DMS53 treated with DMSO at 0.1 percent for 48 hours (cell line): ENCODE measurements around the gene DKK3.

ENCODE experiments used
- DNase-seq: peaks from one replicate; lab custom pipeline; 2025; ENCODE audit not compliant: unreplicated experiment; lab: John Stamatoyannopoulos, UW

The DKK3 gene

DNA sequence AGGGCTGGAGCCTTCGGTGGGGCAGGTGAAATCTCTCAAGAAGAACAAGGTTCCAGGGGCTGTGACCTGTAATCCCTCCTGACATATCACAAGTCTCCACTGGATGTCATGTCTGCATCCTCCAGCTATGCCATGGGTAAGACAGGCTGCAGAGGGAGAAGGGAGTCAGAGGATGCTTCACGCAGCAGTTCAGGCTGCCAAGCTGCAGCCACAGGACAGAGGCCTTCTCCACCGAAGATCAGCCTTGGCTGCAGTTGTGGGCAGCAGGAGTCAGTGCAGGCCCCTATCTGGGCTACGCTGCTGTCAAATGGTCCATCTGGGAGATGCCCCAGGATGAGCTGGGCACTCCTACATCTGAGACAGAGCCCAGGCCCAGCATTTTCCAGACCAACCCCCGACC, 25.0 kb downstream of the DKK3 start:
- no peak for DNase-seq

DNA sequence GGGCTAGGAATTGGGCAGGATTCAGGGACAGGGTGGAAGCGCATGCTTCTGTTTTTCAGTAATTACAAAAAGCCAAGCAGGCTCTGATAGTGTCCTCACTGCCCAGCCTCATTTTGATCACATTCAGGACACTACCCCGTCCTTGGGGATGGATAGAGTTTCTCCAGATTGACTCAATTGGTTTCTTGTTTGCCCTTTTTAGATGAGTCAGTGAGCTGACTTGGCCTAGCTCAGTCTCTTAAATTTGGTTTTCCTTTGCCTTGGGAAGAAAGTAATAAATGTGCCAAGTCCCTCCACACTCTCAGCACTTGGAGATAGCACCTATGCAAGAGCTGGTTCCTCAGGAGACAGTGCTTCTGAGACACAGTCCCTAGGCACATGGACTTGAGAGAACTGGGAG, 25.5 kb downstream of the DKK3 start:
- no peak for DNase-seq

DNA sequence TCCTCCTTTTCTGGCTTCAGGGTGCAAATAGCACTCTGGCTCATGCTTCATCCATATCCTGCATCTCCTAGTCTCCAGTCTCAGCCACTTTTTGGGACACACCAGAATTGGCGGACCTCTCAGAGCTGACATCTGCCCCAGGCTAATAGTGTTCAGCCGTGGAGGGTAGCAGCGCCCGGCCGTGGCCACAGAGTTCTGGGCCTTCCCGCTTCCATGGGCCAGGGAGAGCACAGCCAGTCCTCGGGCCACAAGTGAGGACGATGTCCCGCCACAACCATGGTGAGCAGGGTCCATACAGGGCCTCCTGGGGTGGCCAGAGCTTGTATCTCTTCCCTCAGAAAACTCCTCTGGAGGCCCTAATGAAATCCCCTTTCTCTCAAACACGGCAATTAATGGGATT, 26.0 kb downstream of the DKK3 start:
- no peak for DNase-seq

DNA sequence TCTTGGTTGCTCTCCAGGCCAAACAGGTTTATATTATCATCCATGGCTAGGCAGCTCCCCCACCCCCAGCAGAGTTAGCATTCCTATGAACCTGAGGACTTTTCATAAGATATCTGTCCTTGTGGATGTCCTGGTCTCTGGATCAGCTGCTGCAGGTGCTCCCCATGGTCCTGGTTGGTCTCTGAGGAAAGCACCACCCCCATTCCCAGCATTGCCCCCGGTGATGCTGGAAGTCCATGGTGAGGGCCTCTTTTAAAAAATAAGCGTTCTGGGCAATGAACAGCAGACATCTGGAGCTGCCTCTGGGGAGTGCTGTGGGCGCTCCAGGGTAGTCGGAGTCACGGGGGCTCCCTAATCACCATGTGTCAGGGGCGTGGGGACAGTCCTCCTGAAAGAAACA, 26.6 kb downstream of the DKK3 start:
- no peak for DNase-seq

DNA sequence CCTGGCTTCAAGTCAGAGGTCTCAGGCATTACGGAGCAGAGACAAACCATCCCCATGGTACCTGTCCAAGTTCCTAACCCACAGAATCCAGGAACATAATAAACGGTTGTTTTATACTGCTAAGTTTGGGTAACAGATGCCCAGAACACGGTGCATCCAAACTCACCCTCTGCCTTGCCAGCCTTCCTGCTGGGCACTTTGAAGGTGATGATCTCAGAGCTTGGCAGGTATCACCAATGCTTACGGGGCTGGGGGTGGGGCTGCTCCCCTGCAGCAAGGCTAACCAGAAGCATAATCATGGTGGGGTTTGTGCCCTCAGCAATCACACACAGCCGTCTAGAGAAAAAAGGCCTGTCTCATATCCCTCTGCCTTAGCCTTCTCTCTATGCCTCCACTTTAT, 27.1 kb downstream of the DKK3 start:
- DNase-seq, result no peak

DNA sequence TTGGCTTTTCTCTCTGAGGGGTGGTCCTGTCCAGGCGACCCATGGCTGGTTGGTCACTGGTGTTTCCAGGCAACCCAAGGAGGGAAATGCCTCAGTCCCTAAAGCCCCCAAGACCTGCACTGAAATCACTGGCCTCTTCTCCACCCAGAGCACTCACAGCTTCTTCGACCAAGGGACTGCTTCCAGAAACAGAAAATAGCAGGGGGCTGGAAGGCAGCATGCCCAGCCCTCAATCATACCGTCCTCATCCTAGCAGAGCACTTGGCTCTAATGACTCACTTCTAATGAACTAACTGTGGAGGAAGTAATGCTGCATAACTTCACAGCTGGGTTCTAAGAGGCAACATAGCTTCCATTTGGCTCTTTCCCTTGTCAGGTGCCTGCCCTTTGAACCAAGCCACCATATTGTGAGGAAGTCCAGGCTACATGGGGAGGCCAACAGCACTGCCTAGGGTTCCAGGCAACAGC, 27.6 kb downstream of the DKK3 start:
- DNase-seq, result no peak

DNA sequence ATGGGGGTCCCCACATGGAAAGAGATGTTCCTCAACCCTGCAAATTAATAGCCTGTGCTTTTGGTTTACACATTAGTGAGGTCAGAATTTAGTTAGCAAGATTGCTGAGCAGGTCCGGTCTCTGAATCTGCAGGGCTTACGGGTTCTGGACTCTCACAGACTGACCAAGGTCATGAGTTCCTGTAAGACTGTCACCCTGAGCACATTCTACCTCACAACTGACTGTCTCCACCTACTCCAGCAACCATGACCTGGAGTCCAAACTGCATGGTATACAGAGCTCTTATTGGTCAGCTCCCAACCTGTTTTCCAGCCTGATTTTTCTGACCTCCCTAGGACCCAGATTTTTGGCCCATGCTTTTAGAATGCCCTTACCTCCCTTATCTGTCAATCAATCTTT, 28.2 kb downstream of the DKK3 start:
- DNase-seq, result no peak

DNA sequence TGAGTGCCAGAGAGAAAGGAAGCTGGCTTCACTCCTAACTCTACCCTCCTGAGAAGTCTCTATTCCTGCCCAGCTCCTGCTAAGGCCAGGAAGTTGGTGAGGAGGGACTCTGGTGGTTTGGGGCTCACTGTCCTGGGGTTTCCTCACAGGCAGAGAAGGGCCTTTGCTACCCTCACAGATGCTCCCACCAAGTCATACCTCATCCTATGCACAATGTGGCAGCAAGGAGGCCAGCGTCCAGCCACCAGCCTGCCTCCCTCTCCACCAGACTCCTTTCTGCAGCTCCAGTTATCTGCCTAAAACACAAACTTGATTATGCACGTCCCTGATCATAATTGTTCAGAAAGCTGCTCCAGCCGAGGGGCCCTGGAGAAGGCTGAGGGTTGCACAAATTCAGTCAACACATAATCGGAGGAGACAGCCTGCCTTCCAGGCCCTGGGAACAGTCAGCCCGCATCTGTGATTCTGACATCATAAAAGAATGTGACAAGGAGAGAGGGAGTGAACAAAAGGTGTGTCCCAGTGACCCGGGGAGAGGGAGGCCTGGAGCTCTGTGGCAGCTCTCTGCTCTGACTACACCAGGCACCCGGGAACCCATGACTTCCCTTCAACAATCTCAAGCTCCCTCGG, 28.8 kb downstream of the DKK3 start:
- DNase-seq, result no peak

DNA sequence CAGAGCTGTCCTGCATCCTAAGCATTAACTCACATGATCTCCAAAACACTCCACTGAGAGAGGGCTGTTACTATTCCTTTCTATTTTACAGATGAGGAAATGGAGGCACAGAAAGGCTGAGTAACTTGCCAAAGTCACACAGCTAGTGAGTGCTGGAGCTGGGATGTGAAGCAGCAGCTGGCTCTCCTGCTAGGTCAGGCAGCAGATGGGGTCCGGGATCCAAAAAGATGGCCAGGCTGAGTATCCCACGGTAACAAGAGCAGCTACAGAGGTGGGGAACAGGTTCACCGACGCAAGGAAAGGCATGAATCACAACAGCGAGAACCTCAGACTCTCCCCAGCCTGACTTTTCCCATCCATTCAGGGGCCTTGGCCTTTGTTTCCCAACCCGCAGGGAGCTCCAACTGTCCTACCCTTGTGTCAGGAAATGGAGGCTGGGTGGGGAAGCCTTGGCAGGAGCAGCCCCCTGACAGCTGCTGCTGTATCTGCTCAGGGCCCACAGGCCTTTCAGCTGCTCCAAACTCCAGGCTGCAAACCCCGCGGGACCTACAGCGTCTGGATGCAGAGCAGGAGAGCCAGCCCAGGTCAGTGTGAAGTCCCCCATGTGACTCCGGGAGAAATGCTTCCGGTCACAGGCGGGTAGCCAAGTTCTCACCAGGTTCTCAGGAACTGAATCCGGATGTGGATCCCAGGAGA, 29.5 kb downstream of the DKK3 start:
- DNase-seq, result no peak

DNA sequence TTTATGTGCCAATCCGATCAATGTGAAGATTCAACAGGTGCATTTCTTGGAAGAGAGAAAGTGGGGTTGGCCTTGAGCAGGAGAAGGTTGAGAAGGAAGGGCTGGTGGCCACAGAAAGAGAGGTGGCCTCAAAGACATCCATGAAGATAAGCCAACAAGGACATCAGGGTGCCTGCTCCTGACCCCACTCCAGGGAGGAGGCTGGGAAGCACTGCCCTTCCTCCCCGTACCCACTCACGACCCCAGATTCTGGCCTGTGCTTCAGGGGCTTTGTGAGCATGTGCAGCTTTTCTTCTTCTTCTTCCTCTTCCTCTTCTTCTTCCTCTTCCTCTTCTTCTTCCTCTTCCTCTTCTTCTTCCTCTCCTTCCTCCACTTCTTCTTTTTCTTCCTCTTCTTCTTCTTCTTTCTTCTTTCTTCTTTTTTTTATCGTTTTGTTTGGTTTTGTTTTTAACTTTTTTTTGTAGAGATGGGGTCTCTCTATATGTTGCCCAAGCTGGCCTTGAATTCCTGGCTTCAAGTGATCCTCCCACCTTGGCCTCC, 30.3 kb downstream of the DKK3 start:
- DNase-seq, result no peak

DNA sequence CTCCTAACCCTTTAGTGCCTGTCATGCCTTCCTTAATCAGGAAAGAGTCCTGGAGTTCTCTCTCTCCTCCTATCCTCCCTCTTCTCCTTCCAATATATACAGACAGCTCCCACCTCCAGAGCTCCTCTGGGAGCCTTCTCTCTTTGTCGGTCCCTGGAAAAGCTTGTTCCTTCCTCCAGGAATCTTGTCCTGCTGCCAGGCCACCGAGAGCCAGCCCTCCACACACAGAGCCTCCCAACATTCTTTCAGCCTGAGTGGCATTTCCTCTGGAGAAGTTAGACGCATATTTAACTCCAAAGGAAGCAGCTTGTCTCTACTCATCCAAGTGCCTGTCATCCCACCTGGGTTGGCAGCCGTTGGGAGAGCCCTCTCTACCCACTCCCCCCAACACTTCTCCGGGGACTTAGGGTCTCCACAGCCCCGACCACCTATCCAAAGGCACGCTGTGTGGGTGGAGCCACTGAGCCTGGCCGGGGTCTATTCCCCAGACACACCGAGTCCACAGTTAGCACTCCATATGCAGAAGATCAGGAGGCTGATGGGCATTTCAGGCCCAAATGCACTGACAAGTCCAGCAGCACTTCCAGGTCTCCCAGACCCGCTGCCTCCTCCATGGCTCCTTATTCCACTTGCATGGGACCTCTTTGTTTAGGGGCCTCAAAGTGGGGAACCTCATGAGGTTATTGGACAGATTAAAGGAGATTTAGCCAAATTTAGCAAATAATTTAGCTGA, 31.1 kb downstream of the DKK3 start:
- DNase-seq, result no peak

DNA sequence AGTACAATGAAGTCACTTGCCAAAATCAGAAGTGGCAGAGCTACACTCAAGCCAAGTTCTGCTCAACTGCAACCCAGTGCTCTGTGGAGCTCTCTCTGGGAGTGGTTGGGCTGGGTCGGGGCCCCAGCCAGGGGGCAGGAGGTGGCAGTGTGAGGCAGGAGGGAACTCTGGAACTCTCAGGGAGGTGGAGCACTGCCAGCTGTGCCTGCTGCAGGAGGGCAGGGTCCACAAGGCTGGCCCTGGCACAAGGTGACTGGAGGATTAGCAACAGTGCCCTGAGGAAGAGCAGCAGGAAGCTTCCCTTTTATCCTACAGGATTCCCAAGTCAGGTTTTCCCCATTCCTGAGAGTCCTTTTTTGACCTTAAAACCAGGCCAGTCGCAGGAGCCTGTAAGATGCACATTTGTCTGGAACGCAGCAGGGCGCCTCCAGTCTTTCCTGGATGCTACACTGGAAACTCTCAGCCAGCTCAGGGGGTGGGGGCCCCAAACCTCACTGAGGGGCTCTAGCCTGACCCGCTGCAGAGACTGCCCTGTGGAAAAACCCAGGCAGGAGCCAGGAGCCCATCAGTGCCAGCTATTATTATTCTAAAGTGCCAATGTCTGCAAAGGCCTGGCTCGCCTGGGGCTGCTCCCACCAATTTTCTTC, 31.8 kb downstream of the DKK3 start:
- no peak for DNase-seq

DNA sequence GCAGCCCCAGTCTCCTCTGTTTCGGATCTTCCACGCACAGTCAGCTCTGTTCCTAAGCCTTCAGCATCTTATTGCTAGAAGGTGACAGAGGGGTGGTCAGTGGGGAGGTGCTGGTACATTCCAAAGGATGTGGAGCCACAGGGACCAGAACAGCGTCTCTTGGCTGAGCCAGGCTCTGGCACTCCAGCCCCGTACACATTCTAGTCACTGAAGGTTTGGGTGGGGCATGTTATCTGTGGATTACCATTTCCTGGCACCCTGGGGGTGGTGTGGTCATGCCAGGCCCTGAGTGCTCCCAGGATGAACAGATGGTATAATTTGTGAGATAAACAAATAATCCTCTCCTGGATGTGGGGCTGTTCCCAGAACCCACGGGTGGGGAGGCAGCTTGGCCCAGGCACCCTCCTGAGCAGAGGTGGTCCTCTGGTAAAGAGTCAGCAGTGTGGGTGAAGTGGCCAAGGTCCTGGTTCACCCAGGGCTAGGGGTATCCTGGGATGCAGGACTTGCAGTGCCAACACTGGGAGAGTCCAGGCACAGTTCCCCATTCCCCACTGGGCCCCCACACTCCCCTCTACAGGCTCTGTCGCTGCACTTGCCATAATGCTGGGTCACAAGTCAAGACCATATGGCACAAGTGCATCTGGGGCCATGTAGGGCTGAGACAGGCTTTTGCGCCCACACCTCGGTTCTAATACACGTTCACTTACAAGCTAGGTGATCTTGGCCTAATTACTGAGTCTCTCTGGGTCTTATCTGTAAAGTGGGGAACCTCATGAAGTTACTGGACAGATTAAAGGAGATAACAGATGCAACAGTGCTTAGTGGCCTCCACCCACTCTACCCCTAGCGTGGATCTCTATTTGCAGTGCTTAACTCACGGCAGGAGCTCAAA, 33.0 kb downstream of the DKK3 start:
- no peak for DNase-seq

DNA sequence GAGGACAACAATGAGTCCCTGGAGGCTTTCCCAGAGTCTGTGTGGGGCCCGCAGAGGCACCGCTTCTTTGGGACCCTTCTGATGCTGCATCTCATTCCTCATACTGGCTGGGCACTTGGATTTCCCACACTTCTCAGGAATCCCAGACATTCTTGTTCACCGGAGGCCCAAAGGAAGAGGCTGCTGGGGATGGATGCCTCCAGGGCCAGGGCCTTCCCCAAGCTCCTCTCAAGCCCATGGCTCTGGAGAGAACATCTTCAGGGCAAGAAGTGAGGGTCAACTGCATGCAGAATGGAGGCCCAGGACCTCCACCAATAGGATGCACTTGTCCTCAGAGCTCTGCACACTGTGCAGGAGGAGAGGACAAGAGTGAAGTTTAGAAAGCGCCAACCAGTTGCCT, 34.6 kb downstream of the DKK3 start:
- no peak for DNase-seq

DNA sequence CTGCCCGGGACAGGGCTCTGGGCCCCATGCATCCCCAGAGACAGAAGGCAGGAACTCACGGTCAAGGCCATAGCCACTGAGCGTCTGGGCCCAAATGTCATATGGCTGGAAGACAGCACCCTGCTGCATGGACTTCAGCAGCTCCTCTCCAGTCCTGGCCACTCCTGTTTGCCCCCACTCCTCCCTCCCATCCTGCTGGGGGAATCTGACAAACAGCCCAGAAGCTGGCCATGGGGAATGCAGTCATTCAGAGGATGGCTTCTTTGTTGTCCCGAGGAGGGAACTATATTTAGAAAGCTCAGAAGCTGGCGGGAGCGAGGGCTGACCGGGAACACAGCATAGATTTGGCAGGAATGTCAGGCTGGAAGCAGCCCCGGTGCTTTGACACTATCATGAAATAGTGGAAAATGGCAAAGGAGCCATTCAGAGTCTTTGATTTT, 35.0 kb downstream of the DKK3 start:
- no peak for DNase-seq

DNA sequence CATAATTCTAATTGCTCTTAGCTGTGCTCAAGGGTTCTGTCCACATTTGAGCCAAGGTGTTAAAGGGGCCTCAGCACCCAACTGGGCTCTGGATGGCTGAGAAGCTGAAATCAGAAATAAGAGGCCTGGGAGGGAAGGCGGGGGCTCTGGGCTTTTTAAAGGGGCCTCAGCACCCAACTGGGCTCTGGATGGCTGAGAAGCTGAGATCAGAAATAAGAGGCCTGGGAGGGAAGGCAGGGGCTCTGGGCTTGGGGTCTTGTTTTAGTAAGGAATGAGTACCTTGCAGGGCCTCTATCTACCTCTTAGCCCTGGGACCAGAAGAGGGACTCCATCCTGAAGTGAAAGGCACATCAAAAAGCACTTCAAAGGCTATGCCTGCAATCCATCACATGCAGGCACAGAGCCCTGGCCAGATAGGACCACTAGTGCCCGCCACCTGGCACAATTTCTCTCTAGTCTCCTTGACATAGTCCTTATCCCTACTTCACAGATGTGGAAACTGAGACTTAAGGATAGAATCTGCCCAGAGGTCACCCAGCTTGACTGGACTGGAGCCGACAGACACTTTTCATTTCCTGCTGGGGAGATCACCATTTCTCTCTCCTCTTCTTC, 35.6 kb downstream of the DKK3 start:
- no peak for DNase-seq

DNA sequence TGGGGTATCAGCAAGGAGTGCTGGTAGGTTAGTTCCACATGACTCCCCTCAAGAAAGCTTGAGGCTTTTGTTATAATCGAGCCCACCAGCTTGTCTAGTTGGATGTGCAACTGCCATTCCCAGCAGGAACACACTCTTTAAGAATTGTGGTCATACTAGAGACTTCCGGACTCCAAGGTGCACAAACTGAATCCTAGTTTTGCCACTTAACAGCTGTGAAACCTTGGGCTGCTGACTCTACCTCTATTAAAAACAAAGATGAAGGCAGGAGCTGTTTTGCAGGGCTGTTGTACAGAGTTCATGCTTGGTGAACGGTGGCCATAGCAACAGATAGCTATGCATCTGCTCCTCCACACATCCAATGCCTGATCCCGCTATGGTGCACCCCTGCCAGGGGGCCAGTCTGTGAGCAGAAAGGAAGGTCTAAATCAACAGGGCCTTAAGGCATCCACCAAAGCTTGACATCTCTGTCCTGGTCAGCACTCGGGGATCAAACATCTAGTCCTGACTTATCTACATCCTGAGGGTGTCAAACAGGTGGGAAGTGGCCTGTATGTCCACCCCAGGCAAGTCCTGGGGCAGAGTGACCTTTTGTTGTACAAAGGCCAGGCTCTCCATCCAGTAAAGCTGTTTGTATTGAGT, 36.4 kb downstream of the DKK3 start:
- DNase-seq, result no peak

DNA sequence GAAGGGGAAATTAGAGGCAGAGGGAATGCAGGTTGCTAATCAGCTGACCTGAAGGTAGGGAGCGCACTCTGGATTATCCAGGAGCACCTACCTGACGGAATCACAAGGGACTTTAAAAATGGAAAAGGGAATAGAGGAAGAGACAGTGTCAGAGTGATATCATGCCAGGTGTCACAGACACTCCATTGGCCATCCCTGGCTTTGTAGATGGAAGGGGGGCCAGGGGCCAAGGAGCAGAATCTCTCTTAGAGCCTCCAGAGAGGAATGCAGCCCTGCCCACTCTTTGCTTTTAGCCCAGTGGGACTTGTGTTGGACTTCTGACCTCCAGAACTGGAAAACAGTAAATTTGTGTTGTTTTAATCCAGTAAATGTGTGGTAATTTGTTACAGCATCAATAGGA, 37.9 kb downstream of the DKK3 start:
- DNase-seq, result no peak

DNA sequence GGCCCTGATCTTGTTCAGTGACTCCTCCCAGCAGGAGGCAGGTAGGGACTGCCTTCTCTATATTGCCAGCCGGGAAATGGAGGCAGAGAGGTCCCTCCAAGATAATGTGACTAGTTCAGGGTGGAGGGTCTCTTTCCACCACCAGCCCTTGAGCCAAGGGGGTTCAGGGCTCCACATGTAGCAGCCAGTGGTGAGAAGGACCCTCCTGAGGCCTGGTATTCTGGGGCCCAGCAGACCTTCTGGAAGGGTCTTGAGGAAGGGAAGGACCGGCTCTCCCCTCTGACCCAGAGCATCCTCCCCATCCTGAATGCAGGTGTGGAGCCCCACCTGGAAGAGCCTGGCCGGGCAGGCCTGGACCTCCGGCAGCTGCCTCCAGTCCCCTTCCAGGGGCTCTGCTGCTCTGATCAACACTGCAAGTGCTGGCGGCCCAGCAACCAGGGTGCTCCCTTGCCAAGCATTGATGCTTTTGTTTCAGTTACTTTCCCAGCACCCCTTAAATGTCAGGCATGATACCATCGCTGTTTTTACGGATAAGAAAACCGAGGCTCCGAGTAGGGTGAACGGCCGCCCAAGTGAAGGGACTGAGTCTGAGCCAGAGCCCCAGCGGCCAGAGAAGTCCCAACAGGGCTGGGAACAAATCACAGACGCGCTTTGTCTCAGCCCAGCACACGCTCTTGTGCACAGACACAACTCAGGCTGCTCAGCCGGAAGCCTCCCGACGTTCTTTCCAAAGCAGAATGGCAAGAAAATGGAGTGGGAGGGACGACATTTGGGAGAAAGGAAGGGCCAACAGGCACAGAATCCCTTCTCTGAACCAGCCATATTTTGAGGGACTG, 38.8 kb downstream of the DKK3 start:
- DNase-seq, result no peak
